PFSK-1 (cell line): ENCODE measurements around the gene RASSF8.

ENCODE experiments used
- POLR2AphosphoS5 ChIP-seq: IDR thresholded peaks from 2 replicates; pipeline ENCODE4 v1.6.1; 2012; ENCODE audit warnings: low read depth, mild to moderate bottlenecking, control low read depth, low read length, moderate library complexity
- TF ChIP-seq, protein P1 (sequence below), 2 experiments: IDR thresholded peaks; 2 replicates each; pipeline versions ENCODE4 v1.6.1 to v1.8.0; 2011 to 2012; ENCODE audit warnings: low read depth in 2 of 2, low read length in 2 of 2, control low read depth in 1 of 2, inconsistent platforms in 1 of 2, mild to moderate bottlenecking in 1 of 2, moderate library complexity in 1 of 2; ENCODE audit not compliant: insufficient read depth in 1 of 2

- TF ChIP-seq, protein P1, sequence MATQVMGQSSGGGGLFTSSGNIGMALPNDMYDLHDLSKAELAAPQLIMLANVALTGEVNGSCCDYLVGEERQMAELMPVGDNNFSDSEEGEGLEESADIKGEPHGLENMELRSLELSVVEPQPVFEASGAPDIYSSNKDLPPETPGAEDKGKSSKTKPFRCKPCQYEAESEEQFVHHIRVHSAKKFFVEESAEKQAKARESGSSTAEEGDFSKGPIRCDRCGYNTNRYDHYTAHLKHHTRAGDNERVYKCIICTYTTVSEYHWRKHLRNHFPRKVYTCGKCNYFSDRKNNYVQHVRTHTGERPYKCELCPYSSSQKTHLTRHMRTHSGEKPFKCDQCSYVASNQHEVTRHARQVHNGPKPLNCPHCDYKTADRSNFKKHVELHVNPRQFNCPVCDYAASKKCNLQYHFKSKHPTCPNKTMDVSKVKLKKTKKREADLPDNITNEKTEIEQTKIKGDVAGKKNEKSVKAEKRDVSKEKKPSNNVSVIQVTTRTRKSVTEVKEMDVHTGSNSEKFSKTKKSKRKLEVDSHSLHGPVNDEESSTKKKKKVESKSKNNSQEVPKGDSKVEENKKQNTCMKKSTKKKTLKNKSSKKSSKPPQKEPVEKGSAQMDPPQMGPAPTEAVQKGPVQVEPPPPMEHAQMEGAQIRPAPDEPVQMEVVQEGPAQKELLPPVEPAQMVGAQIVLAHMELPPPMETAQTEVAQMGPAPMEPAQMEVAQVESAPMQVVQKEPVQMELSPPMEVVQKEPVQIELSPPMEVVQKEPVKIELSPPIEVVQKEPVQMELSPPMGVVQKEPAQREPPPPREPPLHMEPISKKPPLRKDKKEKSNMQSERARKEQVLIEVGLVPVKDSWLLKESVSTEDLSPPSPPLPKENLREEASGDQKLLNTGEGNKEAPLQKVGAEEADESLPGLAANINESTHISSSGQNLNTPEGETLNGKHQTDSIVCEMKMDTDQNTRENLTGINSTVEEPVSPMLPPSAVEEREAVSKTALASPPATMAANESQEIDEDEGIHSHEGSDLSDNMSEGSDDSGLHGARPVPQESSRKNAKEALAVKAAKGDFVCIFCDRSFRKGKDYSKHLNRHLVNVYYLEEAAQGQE (IDR thresholded peaks at IDR 0.05; ENCODE audit: insufficient read depth in 1 of 2, low read depth in 2 of 2, low read length in 2 of 2) = no peak
- TF ChIP-seq POLR2AphosphoS5 = no peak
These were observed 144.5 kb downstream of the RASSF8 start for GRCh38 chr12:26102953-26103352.
